Activated CD8-positive, alpha-beta memory T cell treated with anti-CD3 and anti-CD28 coated beads for 4 hours (primary cell): ENCODE measurements around the gene HNRNPA1L2.
"Not testable (repeated sequence)": the region's sequence is repeated elsewhere in the genome, so short reads cannot be mapped to it uniquely, and the experiment has no call there.

ENCODE experiments used
- DNase-seq, 2 donors: peaks; one replicate each; pipeline ENCODE4 v3.0.0-alpha.2; 2020; ENCODE audit warnings: low read depth in 2 of 2

The HNRNPA1L2 gene

GRCh38 chr13:52642131-52642530 is at the start of gene HNRNPA1L2:
HNRNPA1L2 (plus strand) TSS chr13:52642431; CDS start chr13:52642493, 62 bp downstream.
- no peak for DNase-seq

- DNase-seq: not testable (repeated sequence)
Observed at GRCh38 chr13:52593175-52593574, 49.1 kb upstream of the HNRNPA1L2 start.

DNA sequence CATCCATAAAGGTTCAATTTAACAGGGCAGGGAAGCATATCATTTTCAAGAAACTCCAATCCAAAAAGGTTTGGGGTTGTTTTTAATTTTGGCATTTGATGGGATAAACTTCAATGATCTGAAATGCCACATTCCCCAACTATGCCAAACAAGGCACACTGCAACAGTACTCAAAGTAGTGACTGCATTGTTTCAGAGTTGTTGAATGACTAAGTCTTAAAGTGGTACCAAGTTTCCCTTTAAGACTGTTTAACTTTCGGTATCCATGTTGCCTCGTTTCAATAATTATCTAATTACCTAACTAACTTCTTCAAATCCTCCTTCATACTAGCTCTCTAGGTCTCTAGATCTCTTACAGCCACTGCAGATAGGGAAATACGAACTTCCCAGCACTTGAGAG is 48.4 kb upstream of the HNRNPA1L2 start:
- DNase-seq: not testable (repeated sequence)

DNA sequence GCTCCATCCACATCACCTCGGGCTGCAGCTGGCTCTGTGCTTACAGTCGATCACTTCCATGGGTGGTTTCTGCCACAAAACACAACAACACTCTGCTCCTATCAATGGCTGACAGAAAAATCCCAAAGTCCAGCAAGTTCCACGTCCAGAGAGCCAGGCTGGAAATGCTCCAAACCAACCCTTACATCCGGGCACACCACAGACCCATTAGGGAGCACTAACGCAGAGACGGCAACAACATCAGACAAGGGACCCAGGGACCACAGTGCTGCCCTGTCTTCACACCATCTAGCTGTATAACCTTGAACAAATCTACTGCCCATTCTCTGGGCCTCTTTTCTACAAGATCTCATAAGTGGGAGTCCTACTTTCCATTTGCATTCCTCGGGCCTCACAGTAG is 47.9 kb upstream of the HNRNPA1L2 start:
- DNase-seq: not testable (repeated sequence)

DNA sequence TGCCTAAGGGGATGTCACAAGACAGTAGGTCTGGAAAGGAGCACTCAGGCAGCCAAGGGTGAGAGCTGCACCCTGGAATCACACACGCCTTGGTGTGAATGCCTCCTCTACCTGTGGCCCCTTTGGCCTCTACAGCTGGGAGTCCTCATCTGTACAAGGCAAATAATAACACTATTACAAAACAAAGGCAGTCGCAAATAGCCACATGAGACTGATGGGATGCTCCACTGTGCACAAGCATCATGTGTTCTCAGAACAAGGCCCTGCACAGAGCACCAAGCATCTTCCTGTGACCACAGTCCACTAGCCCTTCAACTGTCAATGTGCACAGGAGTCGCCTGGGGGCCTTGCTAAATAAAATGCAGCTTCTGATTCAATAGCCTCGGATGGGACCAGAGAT is 44.6 kb upstream of the HNRNPA1L2 start:
- DNase-seq: no peak

DNA sequence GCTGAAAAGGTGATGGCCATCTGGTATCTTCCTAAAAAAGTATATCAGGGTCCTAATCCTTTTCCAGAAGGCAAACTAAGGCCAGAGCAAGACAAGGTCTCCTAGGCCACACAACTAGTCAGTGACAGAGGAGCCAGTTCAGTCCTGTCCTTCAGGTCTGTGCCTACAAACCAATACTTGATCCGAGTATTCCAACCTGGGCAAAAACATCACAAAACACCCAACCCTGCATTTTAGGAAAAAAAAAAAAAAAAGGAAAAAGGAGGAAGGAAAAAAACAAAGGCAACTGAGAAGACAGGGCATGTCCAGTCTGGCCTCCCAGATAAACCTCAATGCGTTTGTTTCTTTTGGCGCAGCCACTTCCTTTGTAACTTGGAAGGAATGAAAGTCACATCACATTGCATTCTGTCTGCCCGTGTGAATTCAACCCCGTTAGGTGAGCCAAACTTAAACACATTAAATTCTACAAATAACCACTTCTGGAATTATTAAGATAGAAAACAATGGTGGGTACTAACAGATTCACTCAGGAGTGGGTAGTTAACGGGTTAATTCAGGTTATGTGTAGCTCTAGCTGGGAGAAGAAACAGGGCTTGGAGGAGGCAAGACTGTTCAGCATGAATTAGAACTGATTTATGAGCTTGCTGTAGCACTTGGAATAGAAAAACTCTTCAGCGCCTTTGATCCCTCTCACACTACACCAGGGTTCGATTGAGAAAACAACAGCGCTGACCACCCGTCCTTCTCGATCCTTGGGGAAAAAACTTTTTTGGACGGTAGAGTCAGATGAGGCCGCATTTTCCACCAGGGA is 43.0 kb upstream of the HNRNPA1L2 start:
- DNase-seq: no peak

DNA sequence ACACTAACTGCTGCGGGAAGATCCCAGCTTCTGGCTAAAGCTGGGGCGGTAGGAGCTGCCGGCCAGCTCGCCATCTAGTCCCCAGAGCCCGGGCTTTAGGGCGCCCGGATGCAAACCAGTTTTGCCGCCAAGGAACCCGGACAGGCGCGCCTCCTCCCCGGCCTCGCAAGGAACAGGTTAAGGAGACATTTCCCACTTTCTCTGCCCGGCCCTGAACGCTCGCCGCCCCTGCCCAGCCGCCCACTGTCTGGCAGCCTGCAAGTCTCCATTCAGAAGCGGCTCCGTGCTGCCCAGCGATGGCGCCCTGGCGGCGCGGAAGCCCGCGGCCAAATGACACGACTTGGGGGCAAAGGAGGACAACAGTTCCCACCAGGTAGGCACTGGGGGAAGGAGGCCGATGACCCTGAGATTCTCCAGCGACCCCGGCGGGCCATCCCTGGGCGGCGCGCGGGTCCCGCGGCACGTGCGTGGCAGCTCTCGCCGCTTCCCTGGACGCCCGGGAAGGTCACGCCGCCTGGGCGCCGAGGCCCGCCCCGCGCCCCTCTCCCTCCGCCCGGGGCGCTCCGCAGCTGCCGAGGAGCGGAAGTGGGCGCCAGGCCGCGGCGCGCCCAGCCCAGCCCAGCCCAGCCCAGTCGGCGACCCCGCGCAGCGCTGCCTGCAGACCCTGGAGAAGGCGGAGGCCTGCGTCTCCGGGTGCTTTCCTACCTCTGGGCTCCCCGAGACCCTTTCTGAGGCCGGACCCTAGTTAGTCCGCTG is 42.2 kb upstream of the HNRNPA1L2 start:
- DNase-seq: no peak

- no peak for DNase-seq
Observed at GRCh38 chr13:52600666-52601065, 41.6 kb upstream of the HNRNPA1L2 start.

DNA sequence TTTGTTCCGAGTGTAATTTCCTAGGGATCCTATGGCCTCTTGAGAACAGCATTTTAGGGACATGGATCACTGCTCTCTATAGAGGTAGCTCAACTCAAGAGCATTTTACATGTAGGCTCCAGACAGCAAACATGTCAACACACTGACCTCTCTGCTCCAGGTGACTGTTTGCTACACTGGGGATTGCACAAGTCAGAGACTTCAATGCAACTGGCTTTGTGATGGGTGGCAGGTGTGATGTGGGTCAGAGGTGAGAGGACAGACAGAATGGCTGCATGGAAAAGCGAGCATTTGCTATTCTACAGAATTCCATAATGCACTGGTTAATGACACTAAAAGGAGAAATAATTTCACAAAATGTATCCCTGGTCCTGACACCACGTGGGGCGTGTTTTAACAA is 38.9 kb upstream of the HNRNPA1L2 start:
- DNase-seq: not testable (repeated sequence)

- not testable (repeated sequence) for DNase-seq
Observed at GRCh38 chr13:52606126-52606525, 36.1 kb upstream of the HNRNPA1L2 start.

DNA sequence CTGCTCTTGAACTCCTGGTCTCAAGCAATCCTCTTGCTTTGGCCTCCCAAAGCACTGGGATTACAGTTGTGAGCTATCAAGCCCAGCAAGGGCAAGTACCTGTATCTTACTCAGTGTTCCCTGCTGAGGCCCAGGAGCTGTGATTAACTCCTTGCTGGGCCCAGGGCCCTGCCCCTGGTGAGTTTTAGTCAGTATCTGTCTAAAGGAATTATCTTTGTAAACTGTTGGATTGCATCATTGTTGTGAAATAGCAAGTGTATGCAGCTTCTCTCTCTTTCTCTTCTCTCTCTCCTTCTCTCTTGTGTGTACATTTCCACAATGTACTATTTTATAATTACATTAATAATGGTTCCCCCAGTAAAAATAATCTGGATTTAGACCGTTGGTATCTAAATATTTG is 35.4 kb upstream of the HNRNPA1L2 start:
- DNase-seq: not testable (repeated sequence)

DNA sequence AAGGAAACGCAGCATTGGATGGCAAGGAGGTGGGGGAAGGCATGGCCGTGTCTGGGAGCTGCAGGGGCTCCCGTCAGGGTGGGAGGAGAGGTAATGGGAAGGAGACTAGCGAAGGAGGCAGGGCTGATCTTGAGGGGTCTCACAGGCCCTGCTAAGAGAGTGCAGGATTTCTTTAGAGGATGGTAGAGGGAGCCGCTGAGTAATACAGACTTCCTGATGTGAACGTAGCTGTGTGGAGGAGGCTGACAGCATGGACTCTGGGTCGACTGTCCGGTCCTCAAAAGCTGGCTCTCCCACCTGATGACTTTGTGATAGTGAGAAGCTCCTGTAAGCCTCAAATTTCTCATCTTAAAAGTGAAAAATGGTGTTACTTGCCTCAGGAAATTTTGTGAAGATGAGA is 34.0 kb upstream of the HNRNPA1L2 start:
- not testable (repeated sequence) for DNase-seq

DNA sequence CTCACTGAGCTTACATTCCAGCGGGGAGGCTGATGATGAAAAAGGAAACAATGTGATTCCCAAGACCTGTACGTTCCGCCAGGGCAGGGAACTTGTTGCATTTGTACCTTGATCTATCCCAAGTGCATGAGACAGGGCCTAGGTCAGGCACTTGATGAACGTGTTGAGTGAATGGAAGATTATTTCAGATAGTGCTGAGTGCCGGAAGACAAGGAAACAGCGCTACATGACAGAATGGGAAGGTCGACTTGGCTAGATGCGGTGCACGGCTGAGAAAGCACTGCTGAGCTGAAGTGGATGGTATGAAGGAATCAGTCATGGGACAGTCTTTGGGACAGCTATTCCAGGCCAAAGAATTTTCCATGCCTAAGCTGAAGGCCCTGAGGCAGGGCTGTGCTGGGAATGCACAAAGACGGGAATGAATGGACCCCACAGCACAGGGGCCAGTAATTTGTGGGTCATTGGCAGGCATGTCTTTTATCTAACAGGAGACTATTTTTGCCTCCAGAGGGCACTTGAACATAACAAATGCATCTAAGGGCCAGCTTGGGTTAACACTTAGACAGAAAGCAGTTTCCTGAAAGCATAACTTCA is 33.1 kb upstream of the HNRNPA1L2 start:
- not testable (repeated sequence) for DNase-seq

GRCh38 chr13:52610158-52610557 is 32.1 kb upstream of the HNRNPA1L2 start:
- not testable (repeated sequence) for DNase-seq

GRCh38 chr13:52615134-52615801 is 27.0 kb upstream of the HNRNPA1L2 start:
- DNase-seq: no peak

GRCh38 chr13:52615812-52616211 is 26.4 kb upstream of the HNRNPA1L2 start:
- DNase-seq: no peak

- peak; percentile 63 to 68 for DNase-seq
Observed at GRCh38 chr13:52617070-52618060, 24.9 kb upstream of the HNRNPA1L2 start.

GRCh38 chr13:52631083-52631690 is 11.0 kb upstream of the HNRNPA1L2 start:
- not testable (repeated sequence) for DNase-seq

DNA sequence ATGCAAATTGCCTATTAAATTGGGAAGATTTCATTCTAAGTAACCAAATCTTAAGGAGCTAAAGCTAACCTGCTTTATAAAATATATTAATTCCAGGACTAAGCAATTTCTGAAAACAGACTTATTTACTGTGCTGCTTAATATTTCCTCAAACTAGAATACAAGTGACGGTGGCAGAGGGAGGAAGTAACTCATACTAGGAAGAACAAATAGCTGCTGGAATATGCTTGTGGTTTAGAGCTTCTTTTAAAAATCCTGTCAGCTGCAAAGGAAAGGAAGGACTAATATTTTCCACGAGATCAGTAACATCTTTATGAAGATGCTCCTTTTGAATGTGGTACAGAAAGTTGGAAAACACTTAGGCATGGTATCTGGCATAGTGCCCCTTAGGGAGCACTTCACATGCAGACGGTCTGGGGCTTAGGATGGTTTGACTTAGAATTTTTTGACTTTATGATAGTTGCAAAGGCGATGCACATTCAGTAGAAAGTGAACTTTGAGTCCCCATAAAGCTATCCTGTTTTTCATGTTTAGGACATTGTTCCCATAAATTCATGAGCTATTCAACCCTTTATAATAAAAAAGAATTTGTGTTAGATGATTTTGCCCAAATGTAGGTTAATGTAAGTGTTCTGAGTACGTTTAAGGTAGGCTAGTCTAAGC is 3.4 kb upstream of the HNRNPA1L2 start:
- no peak for DNase-seq

DNA sequence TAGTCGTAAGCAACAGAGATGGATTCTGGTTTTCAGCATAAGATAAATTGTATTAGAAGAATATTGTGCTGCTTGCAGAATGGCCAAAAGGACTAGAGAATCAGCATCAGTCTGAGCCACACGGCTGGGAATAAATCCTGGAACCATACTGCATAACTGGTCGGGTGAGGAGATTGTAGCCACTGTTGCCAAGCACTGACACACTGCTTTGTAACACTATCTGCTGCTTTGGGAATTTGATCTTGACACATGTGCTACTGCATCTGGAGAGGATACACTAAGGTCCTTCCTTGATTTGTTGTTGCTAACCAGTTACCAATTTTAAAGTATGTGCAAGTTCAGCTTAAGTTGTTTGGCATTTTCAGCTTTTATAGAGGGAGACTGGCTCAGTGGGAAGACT is 1.9 kb downstream of the HNRNPA1L2 start:
- no peak for DNase-seq
